Stimulated activated CD4-positive, alpha-beta T cell treated with anti-CD3 and anti-CD28 coated beads, Interleukin-15, amount 100 ng/mL, for 24 hours (primary cell): ENCODE data around the gene INPP5A.
"Not testable (repeated sequence)": the region's sequence is repeated elsewhere in the genome, so short reads cannot be mapped to it uniquely, and the experiment has no call there.

Experiments
- DNase-seq: peaks from one replicate; pipeline ENCODE4 v3.0.0-alpha.2; 2020

INPP5A gene

GRCh38 chr10:132584081-132584480 is 46.5 kb downstream of the INPP5A start:
- no peak for DNase-seq

- no peak for DNase-seq
Observed at GRCh38 chr10:132585732-132586722, 48.4 kb downstream of the INPP5A start.

DNA sequence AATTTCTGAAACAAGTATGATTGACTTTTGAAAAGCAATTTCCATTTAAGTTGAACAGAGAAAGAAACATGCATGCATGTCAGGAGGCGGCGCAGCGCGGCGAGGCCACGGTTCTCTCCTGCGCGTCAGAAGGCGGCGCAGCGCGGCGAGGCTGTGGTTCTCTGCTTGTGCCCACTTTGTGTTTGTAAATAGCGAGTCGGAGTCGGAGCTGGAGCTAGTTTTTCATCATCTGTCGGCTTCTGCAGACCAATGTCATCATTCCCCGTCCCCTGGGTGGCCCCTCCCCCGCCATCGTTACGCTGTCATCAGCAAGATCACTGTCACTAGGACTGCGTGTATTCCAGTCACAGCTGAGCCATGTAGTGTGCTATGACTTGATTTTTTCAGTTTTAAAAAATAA is 49.2 kb downstream of the INPP5A start:
- DNase-seq: no peak

GRCh38 chr10:132587175-132587574 is 49.6 kb downstream of the INPP5A start:
- no peak for DNase-seq

GRCh38 chr10:132588301-132589013 is 50.9 kb downstream of the INPP5A start:
- peak; percentile 66 for DNase-seq

DNA sequence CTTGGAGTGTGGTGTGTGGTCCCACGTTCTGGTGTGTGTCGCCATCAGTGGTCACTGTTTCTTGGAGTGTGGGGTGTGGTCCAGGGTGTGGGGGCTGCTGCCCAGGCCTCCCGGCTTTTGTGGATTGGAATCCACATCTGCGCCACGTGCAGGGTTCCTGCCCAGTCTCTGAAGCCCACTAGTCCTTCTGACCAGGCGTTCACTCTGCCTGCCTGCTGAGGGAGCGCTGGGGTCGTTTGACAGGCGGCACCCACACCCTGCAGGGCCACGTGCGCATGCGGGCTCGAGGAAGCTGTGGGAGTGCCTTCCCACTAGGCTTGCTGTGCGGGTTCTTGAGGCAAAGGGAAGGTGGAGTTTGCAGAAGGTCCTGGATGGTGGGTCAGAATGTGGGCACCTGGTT is 51.4 kb downstream of the INPP5A start:
- DNase-seq: no peak

GRCh38 chr10:132589681-132590080 is 52.1 kb downstream of the INPP5A start:
- DNase-seq: no peak

GRCh38 chr10:132590094-132590751 is 52.6 kb downstream of the INPP5A start:
- DNase-seq: no peak

- no peak for DNase-seq
Observed at GRCh38 chr10:132590752-132591121, 53.1 kb downstream of the INPP5A start.

DNA sequence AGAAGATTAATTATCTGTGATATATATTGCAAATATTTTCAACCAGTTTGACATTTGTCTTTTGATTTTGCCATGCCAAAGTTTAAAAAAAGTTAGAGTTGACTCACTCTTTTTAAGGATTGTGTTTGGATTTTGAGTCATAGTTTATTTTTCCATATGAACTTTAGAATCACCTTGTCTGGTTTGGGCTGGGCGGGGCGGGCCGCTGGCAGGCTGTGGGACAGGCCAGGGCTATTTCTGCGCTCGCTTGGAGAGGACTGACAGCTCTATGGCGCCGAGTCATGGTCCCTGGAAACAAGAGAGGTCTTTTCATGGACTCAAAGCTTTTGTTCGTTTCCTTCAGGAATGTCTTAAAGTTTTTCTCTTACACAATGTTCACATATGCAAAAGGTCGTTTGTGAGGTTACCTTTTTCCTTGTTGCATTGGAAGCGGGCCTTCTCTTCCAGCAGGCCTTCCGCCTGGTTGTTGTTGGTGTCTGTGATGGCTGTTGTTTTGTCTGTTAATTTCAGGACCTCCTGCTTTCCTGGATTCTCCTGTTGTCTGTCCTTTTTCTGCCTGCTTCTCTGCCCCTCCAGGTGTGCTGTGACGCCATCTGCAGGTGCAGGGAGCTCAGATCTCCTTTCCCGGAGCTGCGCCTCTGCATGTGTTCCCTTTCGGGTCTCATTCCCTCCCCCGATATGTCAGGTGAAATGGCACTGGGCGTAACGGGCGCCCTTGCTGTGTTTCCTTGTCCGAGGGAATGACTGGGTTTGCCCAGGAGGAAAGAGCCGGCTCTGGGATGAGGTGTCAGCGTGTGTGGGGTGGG is 53.8 kb downstream of the INPP5A start:
- DNase-seq: no peak

GRCh38 chr10:132592790-132593383 is 55.3 kb downstream of the INPP5A start:
- DNase-seq: no peak

DNA sequence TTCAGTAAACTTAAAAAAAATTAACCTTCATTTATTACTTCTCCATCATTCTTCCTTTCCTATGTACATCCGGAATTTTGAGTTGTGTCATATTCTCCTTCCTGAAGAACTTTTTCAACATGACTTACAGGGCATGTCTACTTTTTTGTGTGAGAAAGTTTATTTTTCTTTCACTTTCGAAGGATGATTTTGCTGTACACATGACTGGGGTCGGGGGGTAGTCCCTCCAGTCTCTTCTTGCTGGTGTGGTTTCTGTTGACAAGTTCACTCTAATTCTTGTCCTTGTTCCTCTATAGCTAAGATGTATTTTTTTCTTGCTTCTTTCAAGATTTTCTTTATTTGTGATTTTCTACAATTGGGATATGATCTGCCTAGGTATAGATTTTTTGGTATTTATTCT is 55.8 kb downstream of the INPP5A start:
- DNase-seq: peak; percentile 41

DNA sequence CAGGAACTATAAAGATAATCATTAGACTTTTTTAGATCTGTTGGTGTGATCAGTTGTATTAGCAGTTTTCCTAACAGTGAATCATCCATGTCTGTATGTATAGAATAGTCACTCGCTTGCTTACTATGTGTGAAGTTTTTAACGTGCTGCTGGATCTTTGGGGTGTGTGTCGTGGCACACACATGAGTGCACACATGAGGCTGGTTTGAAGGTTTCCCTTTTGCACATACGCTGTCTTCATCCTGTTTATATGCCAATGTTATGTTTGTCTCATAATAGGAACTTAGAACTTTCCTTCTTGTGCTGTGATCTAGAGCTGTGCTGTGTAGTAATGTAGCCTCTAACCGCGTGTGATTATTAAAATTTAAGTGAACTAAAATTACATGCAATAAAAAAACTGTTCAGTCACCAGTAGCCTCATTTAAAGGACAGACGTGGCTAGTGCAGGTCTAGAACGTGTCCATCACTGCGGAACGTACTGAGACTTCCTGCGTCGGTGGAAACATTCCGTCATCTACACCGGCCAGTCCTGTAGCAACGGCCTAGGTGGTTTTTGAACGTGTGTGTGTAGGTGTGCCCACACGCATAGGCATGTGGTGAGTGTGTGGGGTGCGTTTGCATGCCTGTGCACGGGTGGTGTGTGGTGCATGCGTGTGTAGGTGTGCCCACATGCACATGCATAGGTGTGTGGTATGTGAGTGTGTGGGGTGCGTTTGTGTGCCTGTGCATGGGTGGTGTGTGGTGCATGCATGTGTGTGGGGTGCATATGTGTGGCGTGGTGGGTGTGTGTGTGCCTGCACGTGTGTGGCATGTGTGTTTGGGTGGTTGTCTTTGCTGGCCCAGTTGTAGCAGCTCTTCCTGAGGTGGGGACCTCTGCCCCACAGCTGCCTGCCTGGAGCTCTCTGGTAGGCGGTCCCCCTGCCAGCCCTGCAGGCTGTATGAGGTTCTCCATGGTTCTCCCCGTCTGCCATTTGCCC is 56.6 kb downstream of the INPP5A start:
- DNase-seq: no peak

DNA sequence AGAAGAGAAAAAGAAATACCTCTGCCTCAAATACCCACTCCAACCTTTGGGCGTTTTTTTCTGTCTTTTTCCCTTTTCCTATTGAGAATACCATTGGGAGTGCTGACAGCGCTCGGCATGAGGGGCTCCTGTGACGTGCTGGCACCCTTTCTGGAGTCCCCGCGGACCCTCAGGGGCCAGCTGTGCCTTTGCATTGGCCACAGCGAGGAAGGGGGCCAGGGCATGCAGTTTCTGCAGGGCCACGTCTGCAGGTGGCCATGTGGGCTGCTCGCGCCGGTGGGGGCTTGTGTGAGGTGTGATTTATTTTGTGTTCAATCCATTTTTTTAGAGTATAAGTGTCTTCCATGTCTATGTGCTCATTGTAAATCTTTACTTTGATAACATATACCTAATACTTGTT is 57.4 kb downstream of the INPP5A start:
- DNase-seq: no peak

DNA sequence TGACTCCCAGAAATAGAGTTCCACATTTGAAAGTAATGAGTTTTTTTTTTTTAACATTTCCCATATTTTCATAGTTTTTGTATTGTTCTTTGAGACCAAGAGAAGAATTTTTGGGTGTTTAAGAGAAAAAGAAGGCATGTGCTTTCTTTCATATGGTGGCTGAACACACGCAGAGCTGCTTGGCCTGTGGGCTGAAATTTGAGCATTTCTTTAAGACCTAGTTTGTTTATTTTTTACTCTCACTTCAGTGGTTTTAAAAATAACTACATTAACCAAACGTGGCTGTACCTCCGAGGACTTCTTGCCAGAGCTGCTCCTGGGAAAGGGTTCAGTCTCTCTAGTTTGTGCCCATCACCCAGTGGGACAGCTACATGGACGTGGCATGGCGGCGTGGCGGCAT is 58.3 kb downstream of the INPP5A start:
- DNase-seq: no peak

GRCh38 chr10:132596742-132597279 is 59.2 kb downstream of the INPP5A start:
- DNase-seq: no peak

- DNase-seq: no peak
Observed at GRCh38 chr10:132597654-132598053, 60.1 kb downstream of the INPP5A start.

DNA sequence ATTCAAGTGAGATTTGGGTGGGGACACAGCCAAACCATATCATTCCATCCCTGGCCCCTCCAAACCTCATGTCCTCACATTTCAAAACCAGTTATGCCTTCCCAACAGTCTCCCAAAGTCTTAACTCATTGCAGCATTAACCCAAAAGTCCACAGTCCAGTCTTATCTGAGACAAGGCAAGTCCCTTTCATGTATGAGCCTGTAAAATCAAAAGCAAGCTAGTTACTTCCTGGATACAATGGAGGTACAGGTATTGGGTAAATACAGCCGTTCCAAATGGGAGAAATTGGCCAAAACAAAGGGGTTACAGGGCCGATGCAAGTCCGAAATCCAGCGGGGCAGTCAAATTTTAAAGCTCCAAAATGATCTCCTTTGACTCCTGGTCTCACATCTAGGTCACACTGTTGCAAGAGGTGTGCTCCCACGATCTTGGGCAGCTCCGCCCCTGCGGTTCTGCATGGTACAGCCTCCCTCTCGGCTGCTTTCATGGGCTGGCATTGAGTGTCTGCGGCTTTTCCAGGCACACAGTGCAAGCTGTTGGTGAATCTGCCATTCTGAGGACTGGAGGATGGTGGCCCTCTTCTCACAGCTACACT is 61.5 kb downstream of the INPP5A start:
- DNase-seq: not testable (repeated sequence)

- DNase-seq: no peak
Observed at GRCh38 chr10:132599732-132600131, 62.1 kb downstream of the INPP5A start.

DNA sequence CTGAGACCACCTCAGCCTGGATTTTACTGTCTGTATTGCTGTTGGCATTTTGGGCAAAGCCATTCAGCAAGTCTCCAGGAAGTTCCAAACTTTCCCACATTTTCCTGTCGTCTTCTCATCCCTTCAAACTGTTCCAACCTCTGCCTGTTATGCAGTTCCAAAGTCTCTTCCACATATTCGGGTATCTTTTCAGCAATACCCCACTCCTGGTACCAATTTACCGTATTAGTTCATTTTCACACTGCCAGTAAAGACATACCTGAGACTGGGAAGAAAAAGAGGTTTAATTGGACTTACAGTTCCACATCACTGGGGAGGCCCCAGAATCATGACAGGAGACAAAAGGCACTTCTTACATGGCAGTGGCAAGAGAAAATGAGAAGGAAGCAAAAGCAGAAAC is 62.8 kb downstream of the INPP5A start:
- no peak for DNase-seq
